GM12801 (cell line): ENCODE results near the gene C16orf54.

ENCODE experiments used
- CTCF ChIP-seq: IDR thresholded peaks from one replicate; pipeline ENCODE4 v1.5.1; 2011; ENCODE audit warnings: control low read depth; ENCODE audit not compliant: insufficient read length; ENCODE audit errors: extremely low read depth

Gene C16orf54

GRCh38 chr16:29745853-29746345 lies at the start of gene C16orf54:
Gene C16orf54 (minus strand): TSS chr16:29745990. CDS start chr16:29744951, 1,039 bp downstream.
- no peak for TF ChIP-seq CTCF

- no peak for TF ChIP-seq CTCF
Measured at GRCh38 chr16:29794231-29794710, 48.5 kb upstream of the C16orf54 start.

GRCh38 chr16:29791845-29792807 lies 46.3 kb upstream of the C16orf54 start:
- TF ChIP-seq CTCF = no peak

GRCh38 chr16:29790949-29791844 lies 45.4 kb upstream of the C16orf54 start:
- no peak for TF ChIP-seq CTCF

GRCh38 chr16:29790183-29790948 lies 44.6 kb upstream of the C16orf54 start, which contains the start of gene KIF22:
Gene KIF22 (plus strand): TSS chr16:29790751. CDS start chr16:29790760, 9 bp downstream.
- TF ChIP-seq CTCF = no peak

GRCh38 chr16:29789775-29790182 lies 44.0 kb upstream of the C16orf54 start:
- no peak for TF ChIP-seq CTCF
